GM21825 (cell line): ENCODE measurements around the gene CLSTN3.

Experiments used
- ATAC-seq: cut with Tn5 transposase; IDR thresholded peaks from one replicate; pipeline ENCODE4 v1.9.1; 2021; ENCODE audit warnings: mild to moderate bottlenecking, moderate library complexity; ENCODE audit not compliant: unreplicated experiment

The CLSTN3 gene

GRCh38 chr12:7129872-7130691, at the start of gene CLSTN3:
Gene CLSTN3 (plus strand): TSS chr12:7130371. CDS start chr12:7130649, 278 bp downstream.
- peak; percentile 53 for ATAC-seq

GRCh38 chr12:7081037-7081436, 49.1 kb upstream of the CLSTN3 start:
- no peak for ATAC-seq

GRCh38 chr12:7083125-7083524, 47.0 kb upstream of the CLSTN3 start:
- no peak for ATAC-seq

GRCh38 chr12:7089196-7089871, 40.8 kb upstream of the CLSTN3 start:
- ATAC-seq, result no peak

- no peak for ATAC-seq
These were observed 39.8 kb upstream of the CLSTN3 start for GRCh38 chr12:7090222-7090998.

GRCh38 chr12:7091171-7091570, 39.0 kb upstream of the CLSTN3 start:
- ATAC-seq, result no peak

GRCh38 chr12:7091660-7092228, 38.4 kb upstream of the CLSTN3 start:
- ATAC-seq, result no peak

- ATAC-seq, result no peak
These were observed 37.8 kb upstream of the CLSTN3 start, which contains the start of gene C1R for GRCh38 chr12:7092229-7092985. Gene C1R (minus strand): TSS chr12:7092445. CDS start chr12:7092388, 57 bp downstream.

- ATAC-seq, result no peak
These were observed 37.1 kb upstream of the CLSTN3 start for GRCh38 chr12:7092986-7093460.

GRCh38 chr12:7093486-7093885, 36.7 kb upstream of the CLSTN3 start:
- ATAC-seq, result no peak

- ATAC-seq, result no peak
These were observed 36.3 kb upstream of the CLSTN3 start for GRCh38 chr12:7093892-7094291.

- no peak for ATAC-seq
These were observed 33.9 kb upstream of the CLSTN3 start for GRCh38 chr12:7096006-7096932.

GRCh38 chr12:7096979-7097378, 33.2 kb upstream of the CLSTN3 start:
- ATAC-seq, result no peak

- ATAC-seq, result no peak
These were observed 30.7 kb upstream of the CLSTN3 start for GRCh38 chr12:7099290-7099996.

- ATAC-seq, result no peak
These were observed 29.9 kb upstream of the CLSTN3 start for GRCh38 chr12:7100239-7100638.

- no peak for ATAC-seq
These were observed 29.0 kb upstream of the CLSTN3 start for GRCh38 chr12:7101047-7101693.

GRCh38 chr12:7101694-7102131, 28.5 kb upstream of the CLSTN3 start:
- no peak for ATAC-seq

GRCh38 chr12:7102582-7102981, 27.6 kb upstream of the CLSTN3 start:
- ATAC-seq, result no peak
